IPS-20b (cell line): ENCODE measurements around the gene ROPN1B.
"Not testable (repeated sequence)": the region's sequence is repeated elsewhere in the genome, so short reads cannot be mapped to it uniquely, and the experiment has no call there.

Source experiments
- H3K27ac ChIP-seq: one replicate; pipeline ENCODE4 v1.5.1; 2013; ENCODE audit warnings: low read length
- H3K27me3 ChIP-seq: 2 replicates; pipeline ENCODE4 v1.6.1; 2013; ENCODE audit warnings: mild to moderate bottlenecking, low read length, inconsistent platforms; ENCODE audit not compliant: insufficient read depth
- H3K36me3 ChIP-seq: 2 replicates; pipeline ENCODE4 v1.6.1; 2013; ENCODE audit warnings: low read depth, mild to moderate bottlenecking, inconsistent platforms, low read length, moderate library complexity; ENCODE audit not compliant: insufficient read depth
- H3K4me1 ChIP-seq: 2 replicates; pipeline ENCODE4 v1.6.1; 2013; ENCODE audit warnings: mild to moderate bottlenecking, control low read depth, inconsistent platforms, low read length, moderate library complexity; ENCODE audit not compliant: insufficient read depth
- H3K4me3 ChIP-seq: 2 replicates; pipeline ENCODE4 v1.5.1; 2013; ENCODE audit warnings: mild to moderate bottlenecking, low read length, inconsistent platforms
- H3K9ac ChIP-seq: 2 replicates; pipeline ENCODE4 v1.6.1; 2013; ENCODE audit warnings: low read depth, mild to moderate bottlenecking, inconsistent platforms, low read length, moderate library complexity
- H3K9me3 ChIP-seq: 2 replicates; pipeline ENCODE4 v1.6.1; 2013; ENCODE audit warnings: mild to moderate bottlenecking, low read depth, low read length, inconsistent platforms; ENCODE audit not compliant: insufficient read depth

Gene ROPN1B

GRCh38 chr3:125990253-125990970 lies 21.4 kb downstream of the ROPN1B start:
- peaks cover 3% of the 10 kb centered on the region; the same call in 1 of the 2 replicates for H3K27me3 ChIP-seq
- H3K9ac ChIP-seq: peak overlapping the region; percentile 91; the same call in 1 of the 2 replicates
- no peaks in the 10 kb centered on the region for H3K9me3 ChIP-seq
- no peaks in the 10 kb centered on the region for H3K4me1 ChIP-seq
- no peaks in the 10 kb centered on the region for H3K36me3 ChIP-seq
- peak overlapping the region; percentile 31 for H3K27ac ChIP-seq
- peak overlapping the region; percentile 71 for H3K4me3 ChIP-seq

DNA sequence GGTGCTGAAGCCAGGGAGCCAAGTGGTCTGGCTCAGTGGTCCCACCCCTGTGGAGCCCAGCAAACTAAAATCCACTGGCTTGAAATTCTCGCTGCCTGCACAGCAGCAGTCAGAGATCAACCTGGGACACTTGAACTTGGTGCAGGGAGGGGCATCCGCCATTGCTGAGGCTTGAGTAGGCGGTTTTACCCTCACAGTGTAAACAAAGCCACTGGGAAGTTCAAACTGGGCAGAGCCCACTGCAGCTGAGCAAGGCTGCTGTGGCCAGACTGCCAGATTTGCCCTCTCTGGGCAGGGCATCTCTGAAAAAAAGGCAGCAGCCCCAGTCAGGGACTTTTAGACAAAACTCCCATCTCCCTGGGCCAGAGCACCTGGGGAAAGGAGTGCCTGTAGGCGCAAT lies 27.8 kb downstream of the ROPN1B start:
- not testable (repeated sequence) for H3K4me3 ChIP-seq, H3K27me3 ChIP-seq, H3K4me1 ChIP-seq, H3K36me3 ChIP-seq, H3K9me3 ChIP-seq, H3K27ac ChIP-seq, H3K9ac ChIP-seq

GRCh38 chr3:126002189-126002588 lies 33.2 kb downstream of the ROPN1B start:
- Histone ChIP-seq H3K36me3 (no peaks in the 10 kb centered on the region; the same call in 1 of the 2 replicates), H3K27ac (no peak overlapping the region), H3K4me3 (no peak overlapping the region), H3K4me1 (no peaks in the 10 kb centered on the region), H3K9ac (no peak overlapping the region), H3K9me3 (peaks cover 5% of the 10 kb centered on the region; the same call in 1 of the 2 replicates), H3K27me3 (no peaks in the 10 kb centered on the region)

GRCh38 chr3:126003447-126004190 lies 34.6 kb downstream of the ROPN1B start:
- no peak overlapping the region for H3K27ac ChIP-seq
- H3K9ac ChIP-seq: no peak overlapping the region
- H3K4me1 ChIP-seq: no peaks in the 10 kb centered on the region
- H3K9me3 ChIP-seq: peaks cover 2% of the 10 kb centered on the region; the same call in 1 of the 2 replicates
- no peaks in the 10 kb centered on the region for H3K27me3 ChIP-seq
- H3K4me3 ChIP-seq: no peak overlapping the region
- peaks cover 8% of the 10 kb centered on the region for H3K36me3 ChIP-seq

- Histone ChIP-seq H3K27ac (no peak overlapping the region), H3K9ac (no peak overlapping the region), H3K4me3 (no peak overlapping the region), H3K36me3 (peaks cover 8% of the 10 kb centered on the region), H3K9me3 (peaks cover 2% of the 10 kb centered on the region; the same call in 1 of the 2 replicates), H3K4me1 (no peaks in the 10 kb centered on the region), H3K27me3 (no peaks in the 10 kb centered on the region)
These were observed 35.2 kb downstream of the ROPN1B start for GRCh38 chr3:126004217-126004616.

DNA sequence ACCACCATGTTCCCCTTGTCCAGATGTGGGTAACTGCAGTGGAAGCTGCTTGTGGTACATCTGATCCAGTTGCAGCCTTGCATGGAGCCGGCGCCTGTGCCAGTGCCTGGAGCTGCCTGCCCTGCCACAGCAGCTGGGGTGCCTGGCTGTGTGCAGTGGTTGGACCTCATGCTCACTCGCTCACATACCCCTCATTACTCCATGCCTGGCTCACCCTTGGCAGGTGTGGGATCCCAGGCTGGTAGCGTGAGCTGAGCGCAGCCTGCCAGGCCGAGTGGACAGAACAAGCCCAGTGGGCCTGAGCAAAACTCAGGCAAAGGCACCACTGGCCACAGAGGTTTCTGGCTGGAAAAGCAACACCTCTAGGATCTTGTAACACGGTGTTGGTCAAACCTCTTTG lies 35.7 kb downstream of the ROPN1B start:
- Histone ChIP-seq H3K9ac (no peak overlapping the region), H3K36me3 (peaks cover 8% of the 10 kb centered on the region), H3K27me3 (no peaks in the 10 kb centered on the region), H3K27ac (no peak overlapping the region), H3K9me3 (peaks cover 2% of the 10 kb centered on the region; the same call in 1 of the 2 replicates), H3K4me1 (no peaks in the 10 kb centered on the region), H3K4me3 (no peak overlapping the region)

- H3K9me3 ChIP-seq: peaks cover 2% of the 10 kb centered on the region; the same call in 1 of the 2 replicates
- H3K27me3 ChIP-seq: no peaks in the 10 kb centered on the region
- no peak overlapping the region for H3K27ac ChIP-seq
- no peaks in the 10 kb centered on the region for H3K4me1 ChIP-seq
- H3K9ac ChIP-seq: no peak overlapping the region
- H3K36me3 ChIP-seq: peaks cover 8% of the 10 kb centered on the region
- no peak overlapping the region for H3K4me3 ChIP-seq
These were observed 37.0 kb downstream of the ROPN1B start for GRCh38 chr3:126005951-126006350.

GRCh38 chr3:126008219-126008618 lies 39.2 kb downstream of the ROPN1B start:
- H3K27me3 ChIP-seq: no peaks in the 10 kb centered on the region
- H3K27ac ChIP-seq: no peak overlapping the region
- H3K9ac ChIP-seq: no peak overlapping the region
- H3K4me1 ChIP-seq: no peaks in the 10 kb centered on the region
- no peak overlapping the region for H3K4me3 ChIP-seq
- H3K36me3 ChIP-seq: peaks cover 8% of the 10 kb centered on the region
- no peaks in the 10 kb centered on the region for H3K9me3 ChIP-seq

DNA sequence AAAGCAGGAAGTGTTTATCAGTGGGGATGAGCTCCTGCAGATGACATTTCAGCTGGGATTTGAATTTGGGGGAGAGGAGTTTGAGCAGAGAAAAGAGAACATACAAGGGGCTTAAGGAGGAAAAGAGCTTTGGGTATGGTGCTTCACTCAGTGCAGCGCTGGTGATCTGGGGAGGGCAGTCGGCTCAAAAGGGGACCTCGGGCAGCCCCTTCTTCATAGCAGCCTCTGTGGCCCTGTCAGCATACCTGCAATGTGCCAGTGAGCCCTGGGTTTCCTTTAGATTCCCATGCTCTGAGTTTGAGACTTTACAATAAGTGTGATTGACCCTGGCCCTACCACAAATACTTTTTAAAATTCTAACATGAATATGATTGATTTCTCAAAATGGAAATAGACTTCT lies 40.2 kb downstream of the ROPN1B start:
- no peak overlapping the region for H3K4me3 ChIP-seq
- peaks cover 8% of the 10 kb centered on the region for H3K36me3 ChIP-seq

DNA sequence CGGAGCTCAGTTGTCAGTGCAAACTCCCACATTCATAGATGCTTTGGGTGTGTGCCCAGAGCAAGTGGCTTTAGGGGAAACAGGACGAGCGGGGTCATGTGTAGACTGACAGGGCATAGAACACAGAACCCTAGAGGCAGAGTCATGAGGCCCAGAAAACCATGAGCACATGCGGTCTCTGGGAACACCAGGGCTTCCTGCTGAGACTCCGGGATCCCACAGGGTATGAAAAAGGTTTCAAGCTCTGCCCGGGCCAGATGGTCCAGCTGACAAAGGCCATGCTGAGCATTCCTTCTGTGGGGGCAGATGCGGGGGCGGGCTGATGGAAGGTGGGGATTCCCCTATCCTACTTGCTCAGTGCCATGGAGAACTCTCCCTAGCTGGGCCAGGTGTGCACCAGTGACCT lies 44.8 kb downstream of the ROPN1B start:
- Histone ChIP-seq H3K27ac (no peak overlapping the region), H3K4me1 (peaks cover 7% of the 10 kb centered on the region; the same call in 1 of the 2 replicates), H3K9me3 (no peaks in the 10 kb centered on the region), H3K9ac (no peak overlapping the region), H3K4me3 (no peak overlapping the region), H3K36me3 (no peaks in the 10 kb centered on the region), H3K27me3 (no peaks in the 10 kb centered on the region)

More for the DNA sequence above, 40.2 kb downstream of the ROPN1B start:
- no peak overlapping the region for H3K9ac ChIP-seq
- H3K27me3 ChIP-seq: no peaks in the 10 kb centered on the region
- no peak overlapping the region for H3K27ac ChIP-seq
- no peaks in the 10 kb centered on the region for H3K9me3 ChIP-seq
- no peaks in the 10 kb centered on the region; the same call in 1 of the 2 replicates for H3K4me1 ChIP-seq

DNA sequence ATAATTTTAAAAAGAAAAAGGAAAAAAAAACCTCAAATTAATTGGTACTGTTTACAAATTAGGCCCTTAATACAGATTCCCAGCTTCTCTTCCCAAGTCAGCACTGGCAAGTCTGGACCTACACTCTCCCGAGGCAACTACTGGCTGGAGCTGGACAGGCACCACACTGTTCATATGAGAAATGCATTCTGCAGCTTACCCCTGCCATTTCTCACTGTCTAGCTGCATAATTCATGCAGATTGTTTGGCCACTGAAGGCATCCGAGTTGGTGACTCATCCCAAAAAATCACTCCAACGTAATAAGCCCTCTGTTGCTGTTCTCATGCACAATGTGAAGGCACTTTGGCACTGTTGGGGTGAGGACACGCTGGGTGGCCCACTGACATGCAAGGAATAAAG lies 45.3 kb downstream of the ROPN1B start:
- Histone ChIP-seq H3K4me1 (peaks cover 7% of the 10 kb centered on the region; the same call in 1 of the 2 replicates), H3K9me3 (no peaks in the 10 kb centered on the region), H3K27ac (no peak overlapping the region), H3K27me3 (no peaks in the 10 kb centered on the region), H3K36me3 (no peaks in the 10 kb centered on the region), H3K4me3 (no peak overlapping the region), H3K9ac (no peak overlapping the region)

DNA sequence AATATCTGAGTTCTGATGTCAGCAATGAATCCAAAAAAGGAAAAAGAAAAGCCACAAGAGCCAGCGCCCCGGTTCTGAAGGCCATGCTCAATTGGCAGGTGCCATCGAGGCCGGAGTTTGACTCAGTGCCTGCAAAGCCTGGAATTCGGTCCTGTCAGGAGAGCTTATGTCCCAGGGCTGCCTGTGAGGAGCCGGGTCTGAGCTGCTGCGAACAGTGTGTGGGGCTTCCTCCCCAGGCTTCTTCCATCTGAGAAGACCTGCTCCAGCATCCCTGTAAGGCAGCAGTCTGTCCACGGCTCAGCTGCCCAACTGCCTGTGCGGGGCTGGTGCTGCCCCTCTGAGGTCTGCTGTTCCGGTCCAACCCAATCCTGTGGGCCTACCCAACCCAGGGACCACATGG lies 46.1 kb downstream of the ROPN1B start:
- H3K27me3 ChIP-seq: peaks cover 8% of the 10 kb centered on the region; the same call in 1 of the 2 replicates
- peaks cover 7% of the 10 kb centered on the region; the same call in 1 of the 2 replicates for H3K4me1 ChIP-seq
- H3K9me3 ChIP-seq: no peaks in the 10 kb centered on the region
- no peak overlapping the region for H3K27ac ChIP-seq
- no peak overlapping the region for H3K4me3 ChIP-seq
- H3K9ac ChIP-seq: no peak overlapping the region
- no peaks in the 10 kb centered on the region for H3K36me3 ChIP-seq
